Lung (tissue), 12 donors: Measurements from ENCODE around the gene ULK4. TPM values are rescaled to one million over a fixed set of nuclear protein-coding genes. Genes with fewer than 3 reads are reported as not detected.

Source experiments
- ATAC-seq: fragments of 200-7000 bp; cut with Tn5 transposase; one replicate; pipeline ENCODE4 v1.9.1; 2020; ENCODE audit warnings: moderate number of reproducible peaks; ENCODE audit not compliant: insufficient read depth, low FRiP score
- DNase-seq, 3 donors: peaks; one replicate each; pipeline ENCODE4 v3.0.0-alpha.2; 2013 to 2017
- H3K27ac ChIP-seq, 2 donors: one replicate each; pipeline ENCODE4 v1.5.1; 2013; ENCODE audit warnings: mild to moderate bottlenecking in 2 of 2, moderate library complexity in 2 of 2, control low read depth in 1 of 2, inconsistent platforms in 1 of 2, low read depth in 1 of 2, low read length in 1 of 2
- H3K27me3 ChIP-seq, 3 donors: one replicate each; pipeline ENCODE4 v1.5.1; 2013; ENCODE audit warnings: low read length in 2 of 3; ENCODE audit not compliant: control insufficient read depth in 3 of 3, insufficient read depth in 3 of 3
- H3K36me3 ChIP-seq, 4 donors: one replicate each; pipeline ENCODE4 v1.5.1; 2013; ENCODE audit warnings: low read length in 4 of 4, mild to moderate bottlenecking in 1 of 4, moderate library complexity in 1 of 4; ENCODE audit not compliant: control insufficient read depth in 4 of 4, insufficient read depth in 4 of 4
- H3K4me1 ChIP-seq, 5 donors: one replicate each; pipeline ENCODE4 v1.5.1; 2013; ENCODE audit warnings: low read length in 5 of 5, mild to moderate bottlenecking in 2 of 5, moderate library complexity in 1 of 5; ENCODE audit not compliant: control insufficient read depth in 5 of 5, insufficient read depth in 5 of 5
- H3K4me3 ChIP-seq: one replicate; pipeline ENCODE4 v1.5.1; 2013; ENCODE audit warnings: mild to moderate bottlenecking, control low read depth, moderate library complexity
- H3K9ac ChIP-seq, 2 donors: one replicate each; pipeline ENCODE4 v1.5.1; 2013; ENCODE audit warnings: low read length in 2 of 2, control low read depth in 1 of 2; ENCODE audit not compliant: insufficient read depth in 1 of 2
- H3K9me3 ChIP-seq, 4 donors: one replicate each; pipeline ENCODE4 v1.5.1; 2013; ENCODE audit warnings: low read length in 3 of 4, mild to moderate bottlenecking in 1 of 4, moderate library complexity in 1 of 4; ENCODE audit not compliant: control insufficient read depth in 4 of 4, insufficient read depth in 3 of 4
- WGBS, 2 donors: extraction: QIAGEN DNeasy Blood & Tissue Kit; methylation state at CpG; one replicate each; pipeline ENCODE4 v1.1.7; 2013; 5-methylcytosine and 5-hydroxymethylcytosine counted together
- polyA plus RNA-seq, 2 donors: library from polyadenylated mRNA; stranded (reverse); fragments of 200-250 nt; gene quantifications; one replicate each; pipeline ENCODE4 v1.2.1, GENCODE V29; 2013
- total RNA-seq, 2 donors: library from RNA; depleted of rRNA in 1 of 2; stranded (reverse); fragments of >200 nt in 1 of 2; gene quantifications; one replicate each; pipeline ENCODE4 v1.2.1, GENCODE V29; 2014 to 2021
- TF ChIP-seq, protein P1 (sequence below): IDR thresholded peaks from 2 replicates; pipeline ENCODE4 v1.5.1; 2012; ENCODE audit warnings: mild to moderate bottlenecking; ENCODE audit errors: control extremely low read depth, extremely low read depth
- donor health status: control.
- donor health status: control.
- donor health status: Bipolar disorder and iron deficiency.
- donor health status: healthy.
- donor health status: DM: yes; HTN: yes; CAD: no.

The ULK4 gene
- total and polyA plus RNA-seq, 4 donors, result 2.8 to 56.0 (median 12.6) TPM

DNA sequence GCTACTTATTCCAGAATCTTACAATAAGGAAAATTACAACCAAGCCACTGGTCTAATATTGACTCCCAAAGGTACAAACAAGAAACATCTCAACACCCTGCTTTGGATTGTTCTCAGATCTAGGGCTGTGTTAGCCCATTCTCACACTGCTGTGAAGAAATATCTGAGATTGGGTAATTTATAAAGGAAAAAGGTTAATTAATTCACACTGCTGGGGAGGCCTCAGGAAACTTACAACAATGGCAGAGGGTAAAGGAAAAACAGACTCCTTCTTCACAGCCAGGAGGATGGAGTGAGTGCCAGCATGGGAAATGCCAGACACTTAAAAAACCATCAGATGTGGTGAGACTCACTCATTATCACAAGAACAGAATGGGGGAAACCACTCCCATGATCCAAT is 208.3 kb downstream of the ULK4 start:
- TF ChIP-seq, protein P1, sequence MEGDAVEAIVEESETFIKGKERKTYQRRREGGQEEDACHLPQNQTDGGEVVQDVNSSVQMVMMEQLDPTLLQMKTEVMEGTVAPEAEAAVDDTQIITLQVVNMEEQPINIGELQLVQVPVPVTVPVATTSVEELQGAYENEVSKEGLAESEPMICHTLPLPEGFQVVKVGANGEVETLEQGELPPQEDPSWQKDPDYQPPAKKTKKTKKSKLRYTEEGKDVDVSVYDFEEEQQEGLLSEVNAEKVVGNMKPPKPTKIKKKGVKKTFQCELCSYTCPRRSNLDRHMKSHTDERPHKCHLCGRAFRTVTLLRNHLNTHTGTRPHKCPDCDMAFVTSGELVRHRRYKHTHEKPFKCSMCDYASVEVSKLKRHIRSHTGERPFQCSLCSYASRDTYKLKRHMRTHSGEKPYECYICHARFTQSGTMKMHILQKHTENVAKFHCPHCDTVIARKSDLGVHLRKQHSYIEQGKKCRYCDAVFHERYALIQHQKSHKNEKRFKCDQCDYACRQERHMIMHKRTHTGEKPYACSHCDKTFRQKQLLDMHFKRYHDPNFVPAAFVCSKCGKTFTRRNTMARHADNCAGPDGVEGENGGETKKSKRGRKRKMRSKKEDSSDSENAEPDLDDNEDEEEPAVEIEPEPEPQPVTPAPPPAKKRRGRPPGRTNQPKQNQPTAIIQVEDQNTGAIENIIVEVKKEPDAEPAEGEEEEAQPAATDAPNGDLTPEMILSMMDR, result no peak
- Histone ChIP-seq H3K27me3 (no peaks in the 10 kb centered on the region), H3K4me3 (no peak overlapping the region), H3K27ac (no peak overlapping the region), H3K9ac (no peak overlapping the region), H3K4me1 (no peaks in the 10 kb centered on the region), H3K9me3 (no peaks in the 10 kb centered on the region), H3K36me3 (peaks cover 0 to 2% (median 0%) of the 10 kb centered on the region in 4 donors)
- DNase-seq, result no peak
- no peak for ATAC-seq

- no peak overlapping the region for H3K9ac ChIP-seq
- no peak for DNase-seq
Measured at GRCh38 chr3:41751597-41751996, 210.3 kb downstream of the ULK4 start.

DNA sequence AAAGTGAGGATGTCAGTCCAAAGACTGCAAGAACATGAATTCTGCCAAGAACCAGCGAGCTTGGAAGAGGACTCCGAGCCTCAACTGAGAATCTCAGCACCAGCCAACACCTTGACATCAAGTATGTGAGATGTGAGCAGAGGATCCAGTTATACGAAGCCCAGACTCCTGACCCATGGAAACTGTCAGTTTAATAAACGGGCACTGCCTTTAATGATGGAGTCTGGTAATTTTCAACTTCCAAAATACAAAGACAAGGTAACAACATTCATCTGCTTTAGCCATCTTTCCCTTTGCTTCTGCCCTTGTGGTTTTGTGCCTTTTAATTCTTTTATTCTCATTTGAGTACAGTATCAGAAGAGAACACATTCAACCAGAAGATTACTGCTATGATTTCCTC is 211.9 kb downstream of the ULK4 start:
- TF ChIP-seq, protein P1, result no peak
- no peaks in the 10 kb centered on the region for H3K9me3 ChIP-seq
- H3K36me3 ChIP-seq, result peaks cover 0 to 2% (median 0%) of the 10 kb centered on the region in 4 donors
- H3K4me1 ChIP-seq, result no peaks in the 10 kb centered on the region
- WGBS, 2 donors, result 95 to 97% methylated on average over 4 of the region's 4 CpGs
- ATAC-seq, result no peak
- no peak overlapping the region for H3K27ac ChIP-seq
- H3K27me3 ChIP-seq, result no peaks in the 10 kb centered on the region
- H3K9ac ChIP-seq, result no peak overlapping the region
- DNase-seq, result no peak
- no peak overlapping the region for H3K4me3 ChIP-seq

More at GRCh38 chr3:41751597-41751996, 210.3 kb downstream of the ULK4 start:
- H3K27ac ChIP-seq, result no peak overlapping the region
- TF ChIP-seq, protein P1, result no peak
- no peaks in the 10 kb centered on the region for H3K9me3 ChIP-seq
- peaks cover 0 to 2% (median 0%) of the 10 kb centered on the region in 4 donors for H3K36me3 ChIP-seq
- H3K4me3 ChIP-seq, result no peak overlapping the region
- no peak for ATAC-seq
- no peaks in the 10 kb centered on the region for H3K27me3 ChIP-seq
- H3K4me1 ChIP-seq, result no peaks in the 10 kb centered on the region

GRCh38 chr3:41746215-41746614 is 215.7 kb downstream of the ULK4 start:
- Histone ChIP-seq H3K9me3 (no peaks in the 10 kb centered on the region), H3K9ac (no peak overlapping the region), H3K4me1 (no peaks in the 10 kb centered on the region), H3K27ac (no peak overlapping the region), H3K27me3 (no peaks in the 10 kb centered on the region), H3K36me3 (no peaks in the 10 kb centered on the region), H3K4me3 (no peak overlapping the region)
- 100% methylated on average over 1 of the region's 1 CpG for WGBS, 2 donors
- DNase-seq (no peak), ATAC-seq (no peak)
- TF ChIP-seq, protein P1, result no peak
